ENCODE measurements around the gene DHX58. TPM values are rescaled to one million over a fixed set of nuclear protein-coding genes. Genes with fewer than 3 reads are reported as not detected.

DHX58 gene
- total RNA-seq, 2 experiments from 2014 or later, result 10.3 to 19.4 TPM

- Histone ChIP-seq H3K27ac (ENCODE audit: low read depth, low read length, poor library complexity, severe bottlenecking) (peak overlapping the region; percentile 83), H3K4me3 (ENCODE audit: low read depth, low read length, poor library complexity, severe bottlenecking) (peak overlapping the region; percentile 63), H3K9me3 (ENCODE audit: low read length) (no peaks in the 10 kb centered on the region), H3K9me2 (ENCODE audit: insufficient read depth, low read length) (no peaks in the 10 kb centered on the region), H3K4me1 (ENCODE audit: insufficient read depth, low read length, poor library complexity, severe bottlenecking) (peaks cover 74% of the 10 kb centered on the region), H3K4me2 (ENCODE audit: low read length) (peak overlapping the region; percentile 85), H2AFZ (ENCODE audit: low read length) (peak overlapping the region; percentile 17; the same call in 1 of the 2 replicates), H3K79me2 (ENCODE audit: insufficient read depth, low read depth, low read length) (no peaks in the 10 kb centered on the region), H4K20me1 (ENCODE audit: insufficient read depth, low read length) (no peaks in the 10 kb centered on the region), H3K36me3 (ENCODE audit: insufficient read depth, low read length) (peaks cover 22% of the 10 kb centered on the region)
- intact Hi-C loops (cut with micrococcal nuclease; ENCODE audit: unreplicated experiment), result loop anchor here (10.0 kb wide), 2 partner anchors 273 to 377 kb away; partner anchors contain the start of genes HAP1 and STAT3
- CTCF ChIA-PET (ENCODE audit: unreplicated experiment), result interaction anchor here (0.6 to 0.7 kb wide), 2 partner anchors 8 to 70 kb away, joined by 3 read pairs; no protein-coding TSS in a partner anchor
- POLR2A ChIA-PET, result interaction anchor here (0.5 to 2.1 kb wide), 8 partner anchors 8 to 184 kb away, joined by 3 to 7 read pairs (median 4); partner anchors contain the start of genes DNAJC7, KAT2A and NKIRAS2
- no TSS peak for BruUV-seq (replicated peaks)
- no peak for TF ChIP-seq CTCF (conservative IDR thresholded peaks at IDR 0.05; ENCODE audit: low read length)
- TF ChIP-seq EZH2phosphoT487 (IDR thresholded peaks at IDR 0.05; ENCODE audit: borderline replicate concordance, low read depth, low read length), result no peak
- DNase-seq (ENCODE audit: low spot score), result no peak
Measured at GRCh38 chr17:42111871-42112551, 503 bp downstream of the DHX58 start.

DNA sequence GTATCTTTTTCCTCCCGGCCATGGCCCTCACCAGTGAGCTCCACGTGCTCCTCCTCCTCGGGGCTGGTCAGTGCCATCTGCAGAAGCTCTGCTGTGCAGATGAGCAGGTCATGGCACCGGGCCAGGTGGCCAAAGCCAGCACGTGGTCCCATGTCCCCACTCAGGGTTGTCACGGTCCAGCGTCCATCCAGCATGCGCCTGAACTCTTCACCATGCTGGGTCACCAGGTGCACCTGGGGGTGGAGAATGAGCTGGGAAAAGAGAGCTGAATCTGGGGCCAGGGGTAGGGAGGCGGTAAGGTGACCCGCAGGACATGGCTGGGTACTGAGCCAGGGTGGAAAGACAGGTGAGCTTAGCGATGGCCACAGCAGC is 1.3 kb downstream of the DHX58 start:
- no peak overlapping the region for H3K27ac ChIP-seq (ENCODE audit: low read depth, low read length, poor library complexity, severe bottlenecking)
- DNase-seq (ENCODE audit: low spot score), result no peak
- peaks cover 67% of the 10 kb centered on the region for H3K4me1 ChIP-seq (ENCODE audit: insufficient read depth, low read length, poor library complexity, severe bottlenecking)
- H3K4me3 ChIP-seq (ENCODE audit: low read depth, low read length, poor library complexity, severe bottlenecking), result no peak overlapping the region
- peak overlapping the region; percentile 85; the same call in 1 of the 2 replicates for H3K4me2 ChIP-seq (ENCODE audit: low read length)
- no peaks in the 10 kb centered on the region for H4K20me1 ChIP-seq (ENCODE audit: insufficient read depth, low read length)
- BruUV-seq (replicated peaks), result no TSS peak
- ChIA-PET CTCF (ENCODE audit: unreplicated experiment) (interaction anchor here (0.6 kb wide), 1 partner anchor 9 kb away, joined by 3 read pairs; no protein-coding TSS in a partner anchor), POLR2A (interaction anchor here (0.9 to 2.1 kb wide), 3 partner anchors 9 to 94 kb away, joined by 3 to 6 read pairs (median 3); partner anchors contain the start of genes DNAJC7, KAT2A and NKIRAS2)
- no peaks in the 10 kb centered on the region for H3K9me2 ChIP-seq (ENCODE audit: insufficient read depth, low read length)
- peaks cover 21% of the 10 kb centered on the region for H3K36me3 ChIP-seq (ENCODE audit: insufficient read depth, low read length)
- no peak overlapping the region for H2AFZ ChIP-seq (ENCODE audit: low read length)
- intact Hi-C loops (cut with micrococcal nuclease; ENCODE audit: unreplicated experiment), result loop anchor here (10.0 kb wide), 2 partner anchors 274 to 376 kb away; partner anchors contain the start of genes HAP1 and STAT3
- no peaks in the 10 kb centered on the region for H3K79me2 ChIP-seq (ENCODE audit: insufficient read depth, low read depth, low read length)
- no peaks in the 10 kb centered on the region for H3K9me3 ChIP-seq (ENCODE audit: low read length)
- TF ChIP-seq CTCF (conservative IDR thresholded peaks at IDR 0.05; ENCODE audit: low read length) (no peak), EZH2phosphoT487 (IDR thresholded peaks at IDR 0.05; ENCODE audit: borderline replicate concordance, low read depth, low read length) (no peak)
